Thymus (tissue), 11 donors: ENCODE results near the gene KLHL17. TPM values are rescaled to one million over a fixed set of nuclear protein-coding genes. Genes with fewer than 3 reads are reported as not detected.

Experiments used
- DNase-seq, 9 donors: peaks; one replicate each; pipeline ENCODE4 v3.0.0-alpha.2; 2013; ENCODE audit warnings: low spot score in 9 of 9, low read depth in 6 of 9, missing footprints in 1 of 9
- H3K27ac ChIP-seq, 2 donors: one replicate each; pipeline ENCODE4 v1.5.1; 2013; ENCODE audit warnings: control low read depth in 1 of 2, low read depth in 1 of 2, low read length in 1 of 2, mild to moderate bottlenecking in 1 of 2, moderate library complexity in 1 of 2
- H3K27me3 ChIP-seq, 2 donors: one replicate each; pipeline ENCODE4 v1.5.1; 2013; ENCODE audit warnings: low read length in 1 of 2; ENCODE audit not compliant: control insufficient read depth in 2 of 2, insufficient read depth in 1 of 2
- H3K36me3 ChIP-seq, 2 donors: one replicate each; pipeline ENCODE4 v1.5.1; 2013; ENCODE audit warnings: low read length in 1 of 2, mild to moderate bottlenecking in 1 of 2, moderate library complexity in 1 of 2; ENCODE audit not compliant: control insufficient read depth in 2 of 2, insufficient read depth in 2 of 2
- H3K4me1 ChIP-seq, 2 donors: one replicate each; pipeline ENCODE4 v1.5.1; 2013; ENCODE audit warnings: low read length in 2 of 2; ENCODE audit not compliant: control insufficient read depth in 2 of 2, insufficient read depth in 2 of 2
- H3K4me3 ChIP-seq, 2 donors: one replicate each; pipeline ENCODE4 v1.5.1; 2013; ENCODE audit warnings: low read length in 2 of 2, control low read depth in 1 of 2, mild to moderate bottlenecking in 1 of 2
- H3K9me3 ChIP-seq, 2 donors: one replicate each; pipeline ENCODE4 v1.5.1; 2013; ENCODE audit warnings: low read length in 1 of 2, mild to moderate bottlenecking in 1 of 2; ENCODE audit not compliant: control insufficient read depth in 2 of 2, insufficient read depth in 1 of 2
- WGBS: extraction: QIAGEN DNeasy Blood & Tissue Kit; methylation state at CpG from one replicate; pipeline ENCODE4 v1.1.7; 2013; 5-methylcytosine and 5-hydroxymethylcytosine counted together
- polyA plus RNA-seq: library from polyadenylated mRNA; stranded (reverse); fragments of 200-250 nt; gene quantifications from one replicate; pipeline ENCODE4 v1.2.3, GENCODE V29; 2013
- total RNA-seq: library from RNA; stranded (reverse); fragments of 120-200 nt; gene quantifications from one replicate; pipeline ENCODE4 v1.2.4, GENCODE V29; 2013
- donor health status: healthy.

Gene KLHL17
- total and polyA plus RNA-seq, 2 donors: 7.4 to 34.5 TPM

DNA sequence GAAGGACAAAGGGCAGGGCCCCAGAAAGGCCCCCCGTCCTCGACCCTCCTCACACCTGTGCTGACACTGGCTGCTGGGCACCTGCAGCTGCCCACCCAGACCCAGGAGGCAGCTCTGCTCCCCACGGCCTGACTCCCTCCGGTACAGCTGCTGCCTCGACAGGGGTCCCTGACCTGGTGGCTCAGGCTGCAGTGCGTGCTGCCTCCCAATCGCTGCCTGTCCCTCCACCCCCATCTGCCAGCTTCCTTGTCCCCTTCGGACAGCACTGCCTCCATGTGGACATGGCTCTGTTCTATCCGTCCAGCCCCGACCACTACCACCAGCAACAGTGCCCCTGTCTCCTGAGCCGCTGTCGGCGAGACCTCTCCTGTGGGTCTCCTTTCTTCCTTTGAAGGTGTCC lies 5.5 kb upstream of the KLHL17 start:
- Histone ChIP-seq H3K27me3 (peaks cover 5 to 6% of the 10 kb centered on the region in 2 donors), H3K36me3 (peaks cover 58 to 60% of the 10 kb centered on the region in 2 donors), H3K4me1 (peaks cover 6 to 9% of the 10 kb centered on the region in 2 donors), H3K27ac (no peak overlapping the region), H3K4me3 (no peak overlapping the region), H3K9me3 (no peaks in the 10 kb centered on the region)
- DNase-seq: no peak
- 97% methylated on average over 13 of the region's 13 CpGs for WGBS

DNA sequence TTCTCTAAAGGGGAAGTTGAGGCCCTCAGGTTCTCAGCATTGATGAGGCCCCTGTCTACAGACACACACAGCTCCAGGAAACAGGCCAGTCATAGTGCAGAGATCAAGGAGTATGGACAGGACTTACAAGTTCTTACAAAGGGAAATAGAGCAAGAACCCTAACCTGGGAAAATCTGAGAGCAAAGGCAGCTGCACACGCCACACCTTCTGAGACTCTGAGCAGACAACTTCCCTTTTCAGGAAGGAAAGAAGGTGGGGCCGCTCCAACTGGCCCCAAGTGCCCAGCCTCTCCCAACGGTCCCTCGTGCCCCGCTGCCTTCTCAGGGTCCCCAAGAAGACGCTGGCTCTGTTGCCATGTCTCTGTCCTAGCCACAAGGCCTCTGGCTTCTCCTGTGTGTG lies 4.9 kb upstream of the KLHL17 start:
- Histone ChIP-seq H3K27ac (no peak overlapping the region), H3K4me1 (peaks cover 6 to 12% of the 10 kb centered on the region in 2 donors)
- no peak for DNase-seq

DNA sequence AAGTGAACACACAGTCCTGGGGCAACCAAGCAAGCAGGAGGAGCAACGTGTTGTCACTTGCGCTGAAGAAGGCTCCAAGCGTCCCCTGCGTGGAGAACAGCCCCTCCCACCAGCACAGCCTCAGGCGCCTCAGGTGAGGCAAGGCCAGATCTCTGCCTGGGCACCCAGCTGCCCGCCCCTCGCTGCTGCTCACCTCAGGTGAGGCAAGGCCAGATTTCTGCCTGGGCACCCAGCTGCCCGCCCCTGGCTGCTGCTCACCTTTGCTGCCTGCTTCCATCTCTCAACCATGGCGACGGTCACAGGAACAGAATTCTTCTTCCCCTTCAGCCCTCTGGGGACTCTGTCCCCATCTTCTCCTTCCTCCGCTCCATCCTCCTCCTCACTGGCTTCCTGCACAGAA lies 3.7 kb upstream of the KLHL17 start:
- WGBS: 93% methylated on average over 11 of the region's 11 CpGs

More for the DNA sequence above, 4.9 kb upstream of the KLHL17 start:
- Histone ChIP-seq H3K9me3 (no peaks in the 10 kb centered on the region), H3K36me3 (peaks cover 53 to 55% of the 10 kb centered on the region in 2 donors), H3K27me3 (peaks cover 5 to 10% of the 10 kb centered on the region in 2 donors), H3K4me3 (no peak overlapping the region)
- 66% methylated on average over 6 of the region's 6 CpGs for WGBS

DNA sequence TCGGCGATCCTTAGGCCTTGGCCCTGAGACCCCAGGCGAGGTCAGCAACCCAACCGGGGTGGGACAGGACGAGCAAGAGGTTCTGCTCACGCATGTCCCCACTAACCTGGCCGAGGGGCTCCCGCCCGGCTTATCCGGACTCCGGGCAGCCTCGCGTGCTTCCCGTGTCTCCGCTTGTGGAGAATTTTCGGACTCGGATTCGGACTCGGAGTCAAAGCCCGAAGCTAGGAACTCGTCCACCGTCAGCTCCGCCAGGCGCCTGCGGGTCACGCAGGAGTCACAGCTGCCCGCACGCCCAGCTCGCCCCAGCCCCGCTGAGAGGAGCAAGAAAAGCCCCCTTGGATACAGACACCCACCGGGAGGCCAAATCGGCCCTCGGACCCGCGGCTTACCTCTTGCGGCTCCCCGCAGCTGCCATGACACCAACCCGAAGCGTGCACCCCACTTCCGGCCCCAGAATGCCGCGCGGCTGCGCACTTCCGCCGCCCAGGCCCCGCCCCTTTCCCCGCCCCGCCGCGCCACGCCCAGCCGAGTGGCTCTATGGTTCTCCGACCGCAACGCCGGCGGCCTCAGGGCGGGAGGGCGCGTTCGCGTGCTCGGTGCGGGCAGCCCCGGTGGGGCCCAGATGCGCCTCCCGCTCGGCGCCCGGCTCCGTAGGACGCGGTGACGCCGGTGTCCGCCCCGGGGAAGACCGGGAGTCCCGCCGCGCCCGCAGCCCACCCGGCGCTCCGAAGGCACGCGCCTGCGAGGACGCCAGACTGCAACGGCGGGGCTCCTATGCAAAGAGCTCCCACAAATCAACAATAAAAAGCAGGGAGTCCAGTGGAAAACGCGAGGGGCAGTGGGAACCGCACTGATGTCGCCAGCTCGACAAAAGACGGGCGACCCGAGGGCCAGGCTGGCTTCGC lies 1.3 kb upstream of the KLHL17 start, which contains the start of gene NOC2L:
NOC2L (minus strand) TSS at position 434 of the 908 bp plus-strand sequence; CDS start at position 418, 16 bp downstream.
- no peak within 1 kb of the TSS for H3K27ac ChIP-seq
- peaks cover 5 to 15% of the 10 kb centered on the region in 2 donors for H3K27me3 ChIP-seq
- 8% methylated on average over 100 of the region's 101 CpGs for WGBS
- peaks cover 29 to 38% of the 10 kb centered on the region in 2 donors for H3K36me3 ChIP-seq
- peaks cover 13 to 17% of the 10 kb centered on the region in 2 donors for H3K4me1 ChIP-seq
- peak within 1 kb of the TSS; percentile 67 to 92 for H3K4me3 ChIP-seq
- peak; percentile 55 to 94 (median 86) for DNase-seq
- H3K9me3 ChIP-seq: no peaks in the 10 kb centered on the region

More for the DNA sequence above, 3.7 kb upstream of the KLHL17 start:
- Histone ChIP-seq H3K9me3 (no peaks in the 10 kb centered on the region), H3K27me3 (peaks cover 5 to 15% of the 10 kb centered on the region in 2 donors), H3K4me1 (peaks cover 13 to 17% of the 10 kb centered on the region in 2 donors), H3K27ac (no peak overlapping the region), H3K36me3 (peaks cover 42 to 46% of the 10 kb centered on the region in 2 donors), H3K4me3 (no peak overlapping the region)
- DNase-seq: no peak

DNA sequence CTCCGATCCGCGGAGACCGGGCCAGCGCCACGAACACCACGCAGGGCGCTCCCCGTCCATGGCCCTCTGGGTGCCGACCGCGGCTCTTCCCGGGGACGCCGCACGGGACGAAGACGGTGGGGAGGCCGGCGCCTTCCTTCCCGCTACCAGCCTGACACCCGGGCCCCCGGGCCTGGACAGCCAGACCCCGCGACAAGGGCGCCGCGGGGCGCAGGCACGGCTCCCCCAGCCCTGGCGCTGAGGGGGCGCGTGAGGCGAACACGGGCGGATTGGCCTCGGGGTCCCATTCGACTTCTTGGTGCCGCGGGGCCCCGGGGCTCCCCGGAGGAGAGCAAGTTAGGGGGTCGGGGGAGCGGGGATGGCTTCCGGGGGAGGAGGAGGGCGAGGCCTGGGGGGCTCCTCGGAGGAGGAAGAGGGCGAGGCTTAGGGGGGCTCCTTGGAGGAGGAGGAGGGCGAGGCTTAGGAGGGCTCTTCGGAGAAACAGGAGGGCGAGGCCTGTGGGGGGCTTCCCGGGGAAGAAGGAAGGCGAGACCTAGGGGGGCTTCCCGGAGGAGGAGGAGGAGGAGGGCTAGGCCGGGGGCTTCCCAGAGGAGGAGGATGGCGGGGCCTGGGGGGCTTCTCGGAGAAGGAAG lies 537 bp upstream of the KLHL17 start:
- DNase-seq: peak in 1 of 9 donors; percentile 25
- Histone ChIP-seq H3K27me3 (peaks cover 5 to 15% of the 10 kb centered on the region in 2 donors), H3K4me1 (peaks cover 13 to 17% of the 10 kb centered on the region in 2 donors), H3K4me3 (peak overlapping the region; percentile 52 to 92), H3K36me3 (peaks cover 22 to 32% of the 10 kb centered on the region in 2 donors), H3K9me3 (no peaks in the 10 kb centered on the region), H3K27ac (no peak overlapping the region)
- WGBS: 32% methylated on average over 57 of the region's 57 CpGs

DNA sequence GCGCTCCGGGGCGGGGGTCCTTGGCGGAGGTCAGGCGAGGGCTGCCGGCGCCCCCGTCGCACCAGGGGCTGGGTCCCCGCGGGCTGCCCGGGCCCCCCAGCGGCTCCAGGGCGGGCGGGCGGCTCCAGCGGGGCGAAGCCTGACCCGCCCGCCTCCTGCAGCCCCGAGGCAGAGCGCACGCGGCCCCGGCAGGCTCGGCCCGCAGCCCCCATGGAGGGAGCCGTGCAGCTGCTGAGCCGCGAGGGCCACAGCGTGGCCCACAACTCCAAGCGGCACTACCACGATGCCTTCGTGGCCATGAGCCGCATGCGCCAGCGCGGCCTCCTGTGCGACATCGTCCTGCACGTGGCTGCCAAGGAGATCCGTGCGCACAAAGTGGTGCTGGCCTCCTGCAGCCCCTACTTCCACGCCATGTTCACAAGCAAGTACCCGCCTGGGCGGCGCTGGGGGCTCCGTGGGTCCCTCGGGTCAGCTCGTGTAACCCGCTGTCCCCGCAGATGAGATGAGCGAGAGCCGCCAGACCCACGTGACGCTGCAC lies 817 bp downstream of the KLHL17 start:
- DNase-seq: no peak
- WGBS: 42% methylated on average over 56 of the region's 56 CpGs
- H3K9me3 ChIP-seq: no peaks in the 10 kb centered on the region
- H3K36me3 ChIP-seq: peaks cover 8 to 22% of the 10 kb centered on the region in 2 donors
- peaks cover 9 to 26% of the 10 kb centered on the region in 2 donors for H3K27me3 ChIP-seq
- H3K4me3 ChIP-seq: peak overlapping the region in 1 of 2 donors; percentile 92
- H3K4me1 ChIP-seq: peaks cover 16 to 17% of the 10 kb centered on the region in 2 donors
- H3K27ac ChIP-seq: no peak overlapping the region

DNA sequence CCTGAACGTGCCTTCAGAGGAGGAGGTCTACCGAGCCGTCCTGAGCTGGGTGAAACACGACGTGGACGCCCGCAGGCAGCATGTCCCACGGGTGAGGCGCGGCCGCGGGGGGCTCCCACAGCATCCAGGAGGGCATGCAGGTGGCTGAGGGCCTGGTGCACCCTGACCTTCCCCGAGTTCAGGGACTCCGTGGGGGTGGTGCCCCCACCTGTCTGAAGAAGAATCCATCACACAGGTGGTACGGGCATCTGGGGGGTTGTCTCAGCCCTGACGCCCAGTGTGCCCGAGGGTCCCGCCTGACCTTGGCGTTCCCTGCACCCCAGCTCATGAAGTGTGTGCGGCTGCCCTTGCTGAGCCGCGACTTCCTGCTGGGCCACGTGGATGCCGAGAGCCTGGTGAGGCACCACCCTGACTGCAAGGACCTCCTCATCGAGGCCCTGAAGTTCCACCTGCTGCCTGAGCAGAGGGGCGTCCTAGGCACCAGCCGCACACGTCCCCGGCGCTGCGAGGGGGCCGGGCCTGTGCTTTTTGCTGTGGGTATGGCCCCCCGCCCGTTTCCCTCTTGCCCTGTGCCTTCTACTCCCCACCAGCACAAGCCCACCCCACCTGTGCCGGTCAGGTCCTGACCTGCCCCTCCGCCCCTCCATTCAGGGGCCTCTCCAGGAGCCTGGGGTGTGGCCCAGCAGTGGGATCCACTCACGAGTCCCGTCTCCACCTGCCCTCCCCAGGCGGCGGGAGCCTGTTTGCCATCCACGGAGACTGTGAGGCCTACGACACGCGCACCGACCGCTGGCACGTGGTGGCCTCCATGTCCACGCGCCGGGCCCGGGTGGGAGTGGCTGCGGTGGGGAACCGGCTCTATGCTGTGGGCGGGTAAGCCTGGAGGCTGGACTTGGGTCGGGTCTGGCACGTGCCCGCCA lies 2.3 kb downstream of the KLHL17 start:
- no peak overlapping the region for H3K4me3 ChIP-seq
- DNase-seq: no peak
- no peaks in the 10 kb centered on the region for H3K9me3 ChIP-seq
- no peak overlapping the region for H3K27ac ChIP-seq
- peaks cover 17 to 40% of the 10 kb centered on the region in 2 donors for H3K27me3 ChIP-seq
- WGBS: 96% methylated on average over 57 of the region's 57 CpGs
- H3K4me1 ChIP-seq: peaks cover 17 to 26% of the 10 kb centered on the region in 2 donors
- H3K36me3 ChIP-seq: peaks cover 0 to 22% of the 10 kb centered on the region in 2 donors

DNA sequence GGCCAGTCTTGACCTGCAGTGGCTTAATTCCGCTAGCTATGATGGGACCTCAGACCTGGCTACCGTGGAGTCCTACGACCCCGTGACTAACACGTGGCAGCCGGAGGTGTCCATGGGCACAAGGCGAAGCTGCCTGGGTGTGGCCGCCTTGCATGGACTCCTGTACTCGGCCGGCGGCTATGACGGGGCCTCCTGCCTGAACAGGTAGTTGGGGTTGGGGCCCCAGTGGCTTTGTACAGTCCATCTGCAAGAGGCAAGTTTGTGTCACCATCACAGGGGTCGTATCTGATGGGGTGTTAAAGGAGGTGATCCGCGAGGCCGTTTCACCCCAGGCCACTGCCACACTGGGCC lies 2.9 kb downstream of the KLHL17 start:
- peaks cover 15 to 23% of the 10 kb centered on the region in 2 donors for H3K4me1 ChIP-seq
- no peak overlapping the region for H3K4me3 ChIP-seq

More for the DNA sequence above, 2.9 kb downstream of the KLHL17 start:
- 95% methylated on average over 16 of the region's 16 CpGs for WGBS
- H3K27ac ChIP-seq: no peak overlapping the region
- DNase-seq: no peak
- peaks cover 0 to 22% of the 10 kb centered on the region in 2 donors for H3K36me3 ChIP-seq
- H3K9me3 ChIP-seq: no peaks in the 10 kb centered on the region
- peaks cover 22 to 47% of the 10 kb centered on the region in 2 donors for H3K27me3 ChIP-seq
